Epithelial cell of umbilical artery (primary cell): ENCODE data around the gene GOLM1. TPM values are rescaled to one million over a fixed set of nuclear protein-coding genes. Genes with fewer than 3 reads are reported as not detected.

ENCODE experiments used
- total RNA-seq: library from RNA; depleted of rRNA; stranded (reverse); fragments of >200 nt; gene quantifications from 2 replicates; pipeline ENCODE4 v1.2.3, GENCODE V29; 2014

Gene GOLM1, protein sequence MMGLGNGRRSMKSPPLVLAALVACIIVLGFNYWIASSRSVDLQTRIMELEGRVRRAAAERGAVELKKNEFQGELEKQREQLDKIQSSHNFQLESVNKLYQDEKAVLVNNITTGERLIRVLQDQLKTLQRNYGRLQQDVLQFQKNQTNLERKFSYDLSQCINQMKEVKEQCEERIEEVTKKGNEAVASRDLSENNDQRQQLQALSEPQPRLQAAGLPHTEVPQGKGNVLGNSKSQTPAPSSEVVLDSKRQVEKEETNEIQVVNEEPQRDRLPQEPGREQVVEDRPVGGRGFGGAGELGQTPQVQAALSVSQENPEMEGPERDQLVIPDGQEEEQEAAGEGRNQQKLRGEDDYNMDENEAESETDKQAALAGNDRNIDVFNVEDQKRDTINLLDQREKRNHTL
- 75.7 and 153 TPM in 2 replicates for total RNA-seq

GRCh38 chr9:86098824-86099700, at the start of gene GOLM1:
TSS of gene GOLM1 (minus strand) at chr9:86099558. CDS start at chr9:86079320, 20,238 bp downstream.

Other genes starting within 250 kb of the GOLM1 start
- 24.2 and 24.4 TPM in 2 replicates for gene NAA35, start 158.4 kb downstream of the GOLM1 start, total RNA-seq
- gene C9orf153, start 160.1 kb upstream of the GOLM1 start, total RNA-seq = under 0.01 TPM in 1 of 2 replicates, not detected in the other
- 21.4 and 27.2 TPM in 2 replicates for gene ISCA1, start 183.0 kb upstream of the GOLM1 start, total RNA-seq